ENCODE results near the gene DSCAML1.

Gene DSCAML1

GRCh38 chr11:117511931-117512539, 285.0 kb downstream of the DSCAML1 start:
- no peak for FAIRE-seq
- TF ChIP-seq SPI1 (IDR thresholded peaks at IDR 0.05; ENCODE audit: low read depth, low read length) (no peak), POLR2AphosphoS5 (IDR thresholded peaks at IDR 0.05; ENCODE audit: low read depth, low read length) (no peak), TAF1 (IDR thresholded peaks at IDR 0.05; ENCODE audit: low read depth, low read length) (no peak), PAX5 (IDR thresholded peaks at IDR 0.05; ENCODE audit: insufficient read depth, low read length, severe bottlenecking) (no peak), POLR2A (IDR thresholded peaks at IDR 0.05; ENCODE audit: low read depth, low read length) (no peak), POU2F2 (IDR thresholded peaks at IDR 0.05; ENCODE audit: low read depth, low read length) (no peak)
- no peak for DNase-seq (ENCODE audit: insufficient read length, low spot score)

GRCh38 chr11:117511483-117511930, 285.5 kb downstream of the DSCAML1 start:
- no peak for FAIRE-seq
- TF ChIP-seq POLR2A (IDR thresholded peaks at IDR 0.05; ENCODE audit: low read depth, low read length) = no peak
- no peak for TF ChIP-seq POLR2AphosphoS5 (IDR thresholded peaks at IDR 0.05; ENCODE audit: low read depth, low read length)
- no peak for DNase-seq (ENCODE audit: insufficient read length, low spot score)

GRCh38 chr11:117510646-117511045, 286.4 kb downstream of the DSCAML1 start:
- FAIRE-seq (no peak), DNase-seq (ENCODE audit: insufficient read length, low spot score) (no peak)
- TF ChIP-seq TAF1 (IDR thresholded peaks at IDR 0.05; ENCODE audit: low read depth, low read length) (no peak), SPI1 (IDR thresholded peaks at IDR 0.05; ENCODE audit: low read depth, low read length) (no peak), POLR2AphosphoS5 (IDR thresholded peaks at IDR 0.05; ENCODE audit: low read depth, low read length) (no peak), POU2F2 (IDR thresholded peaks at IDR 0.05; ENCODE audit: low read depth, low read length) (no peak), POLR2A (IDR thresholded peaks at IDR 0.05; ENCODE audit: low read depth, low read length) (no peak), PAX5 (IDR thresholded peaks at IDR 0.05; ENCODE audit: insufficient read depth, low read length, severe bottlenecking) (no peak)

- TF ChIP-seq POLR2AphosphoS5 (IDR thresholded peaks at IDR 0.05; ENCODE audit: low read depth, low read length) (no peak), TAF1 (IDR thresholded peaks at IDR 0.05; ENCODE audit: low read depth, low read length) (no peak), POLR2A (IDR thresholded peaks at IDR 0.05; ENCODE audit: low read depth, low read length) (no peak), SPI1 (IDR thresholded peaks at IDR 0.05; ENCODE audit: low read depth, low read length) (no peak), POU2F2 (IDR thresholded peaks at IDR 0.05; ENCODE audit: low read depth, low read length) (no peak), PAX5 (IDR thresholded peaks at IDR 0.05; ENCODE audit: insufficient read depth, low read length, severe bottlenecking) (no peak)
These were observed 287.5 kb downstream of the DSCAML1 start for GRCh38 chr11:117509543-117509942.

GRCh38 chr11:117506971-117507370, 290.0 kb downstream of the DSCAML1 start:
- FAIRE-seq (no peak), DNase-seq (ENCODE audit: insufficient read length, low spot score) (no peak)

More at GRCh38 chr11:117509543-117509942, 287.5 kb downstream of the DSCAML1 start:
- FAIRE-seq (no peak), DNase-seq (ENCODE audit: insufficient read length, low spot score) (no peak)

GRCh38 chr11:117505285-117505970, 291.6 kb downstream of the DSCAML1 start:
- TF ChIP-seq TAF1 (IDR thresholded peaks at IDR 0.05; ENCODE audit: low read depth, low read length) (no peak), POU2F2 (IDR thresholded peaks at IDR 0.05; ENCODE audit: low read depth, low read length) (no peak), POLR2AphosphoS5 (IDR thresholded peaks at IDR 0.05; ENCODE audit: low read depth, low read length) (no peak), POLR2A (IDR thresholded peaks at IDR 0.05; ENCODE audit: low read depth, low read length) (no peak), SPI1 (IDR thresholded peaks at IDR 0.05; ENCODE audit: low read depth, low read length) (no peak), PAX5 (IDR thresholded peaks at IDR 0.05; ENCODE audit: insufficient read depth, low read length, severe bottlenecking) (no peak)
- no peak for FAIRE-seq
- DNase-seq (ENCODE audit: insufficient read length, low spot score) = no peak

More at GRCh38 chr11:117506971-117507370, 290.0 kb downstream of the DSCAML1 start:
- TF ChIP-seq POLR2A (IDR thresholded peaks at IDR 0.05; ENCODE audit: low read depth, low read length) (no peak), SPI1 (IDR thresholded peaks at IDR 0.05; ENCODE audit: low read depth, low read length) (no peak), POU2F2 (IDR thresholded peaks at IDR 0.05; ENCODE audit: low read depth, low read length) (no peak), PAX5 (IDR thresholded peaks at IDR 0.05; ENCODE audit: insufficient read depth, low read length, severe bottlenecking) (no peak), POLR2AphosphoS5 (IDR thresholded peaks at IDR 0.05; ENCODE audit: low read depth, low read length) (no peak), TAF1 (IDR thresholded peaks at IDR 0.05; ENCODE audit: low read depth, low read length) (no peak)

- TF ChIP-seq POLR2AphosphoS5 (IDR thresholded peaks at IDR 0.05; ENCODE audit: low read depth, low read length) = no peak
- no peak for TF ChIP-seq TAF1 (IDR thresholded peaks at IDR 0.05; ENCODE audit: low read depth, low read length)
- TF ChIP-seq PAX5 (IDR thresholded peaks at IDR 0.05; ENCODE audit: insufficient read depth, low read length, severe bottlenecking) = no peak
- TF ChIP-seq POLR2A (IDR thresholded peaks at IDR 0.05; ENCODE audit: low read depth, low read length) = no peak
- no peak for TF ChIP-seq POU2F2 (IDR thresholded peaks at IDR 0.05; ENCODE audit: low read depth, low read length)
- no peak for TF ChIP-seq SPI1 (IDR thresholded peaks at IDR 0.05; ENCODE audit: low read depth, low read length)
- FAIRE-seq = no peak
- DNase-seq (ENCODE audit: insufficient read length, low spot score) = no peak
These were observed 294.3 kb downstream of the DSCAML1 start for GRCh38 chr11:117502779-117503100.

- FAIRE-seq = no peak
- no peak for DNase-seq (ENCODE audit: insufficient read length, low spot score)
- TF ChIP-seq POLR2A (IDR thresholded peaks at IDR 0.05; ENCODE audit: low read depth, low read length) (no peak), SPI1 (IDR thresholded peaks at IDR 0.05; ENCODE audit: low read depth, low read length) (no peak), POU2F2 (IDR thresholded peaks at IDR 0.05; ENCODE audit: low read depth, low read length) (no peak), TAF1 (IDR thresholded peaks at IDR 0.05; ENCODE audit: low read depth, low read length) (no peak), POLR2AphosphoS5 (IDR thresholded peaks at IDR 0.05; ENCODE audit: low read depth, low read length) (no peak), PAX5 (IDR thresholded peaks at IDR 0.05; ENCODE audit: insufficient read depth, low read length, severe bottlenecking) (no peak)
These were observed 294.8 kb downstream of the DSCAML1 start for GRCh38 chr11:117502015-117502778.

- no peak for TF ChIP-seq POLR2AphosphoS5 (IDR thresholded peaks at IDR 0.05; ENCODE audit: low read depth, low read length)
- no peak for TF ChIP-seq POLR2A (IDR thresholded peaks at IDR 0.05; ENCODE audit: low read depth, low read length)
- no peak for TF ChIP-seq SPI1 (IDR thresholded peaks at IDR 0.05; ENCODE audit: low read depth, low read length)
- no peak for TF ChIP-seq TAF1 (IDR thresholded peaks at IDR 0.05; ENCODE audit: low read depth, low read length)
- TF ChIP-seq PAX5 (IDR thresholded peaks at IDR 0.05; ENCODE audit: insufficient read depth, low read length, severe bottlenecking) = no peak
- TF ChIP-seq POU2F2 (IDR thresholded peaks at IDR 0.05; ENCODE audit: low read depth, low read length) = no peak
- DNase-seq (ENCODE audit: insufficient read length, low spot score) = no peak
- no peak for FAIRE-seq
These were observed 295.6 kb downstream of the DSCAML1 start for GRCh38 chr11:117501237-117501898.

Data from GM12891 (cell line).